HAP-1 (cell line): Measurements from ENCODE around the gene PSMD8.
A peak's percentile ranks its signal among the peaks of the same experiment; 100 is the strongest.
"Not testable (repeated sequence)": the region's sequence is repeated elsewhere in the genome, so short reads cannot be mapped to it uniquely, and the experiment has no call there.

Source experiments
- DNase-seq, 2 experiments: peaks; one replicate each; pipeline ENCODE4 v3.0.0-alpha.2; 2016 to 2020; ENCODE audit warnings: low spot score in 2 of 2
- H3K27me3 ChIP-seq: fragments of 250-450 bp; sonication (Bioruptor Pico); 2 replicates; pipeline ENCODE4 v1.5.1; 2020; ENCODE audit warnings: low read depth, mild to moderate bottlenecking, moderate library complexity
- H3K36me3 ChIP-seq: fragments of 250-450 bp; sonication (Bioruptor Pico); replicated peaks from 2 replicates; pipeline ENCODE4 v1.5.1; 2020; ENCODE audit warnings: mild to moderate bottlenecking
- H3K4me1 ChIP-seq: fragments of 250-450 bp; sonication (Bioruptor Pico); 2 replicates; pipeline ENCODE4 v1.5.1; 2020; ENCODE audit warnings: mild to moderate bottlenecking
- H3K4me3 ChIP-seq: fragments of 250-450 bp; sonication (Bioruptor Pico); 2 replicates; pipeline ENCODE4 v1.5.1; 2020; ENCODE audit warnings: mild to moderate bottlenecking, moderate library complexity
- H3K9me3 ChIP-seq: fragments of 250-450 bp; sonication (Bioruptor Pico); 2 replicates; pipeline ENCODE4 v1.5.1; 2020; ENCODE audit warnings: mild to moderate bottlenecking, moderate library complexity
- in situ Hi-C: fragments of 300-500 bp; cut with MboI; formaldehyde crosslinking; loops from 3 replicates; pipeline ENCODE4 v1.14.3; 2020; ENCODE audit warnings: low sequenced_read_pairs, inconsistent platforms, mixed read lengths

PSMD8 gene

GRCh38 chr19:38400361-38400760, 26.0 kb downstream of the PSMD8 start:
- H3K36me3 ChIP-seq: peaks cover 3% of the 10 kb centered on the region; the same call in 1 of the 2 replicates
- H3K27me3 ChIP-seq: no peaks in the 10 kb centered on the region
- in situ Hi-C loops: loop anchor here (10.0 kb wide), 1 partner anchor 234 kb away; no protein-coding TSS in a partner anchor
- no peak for DNase-seq
- no peak overlapping the region for H3K4me3 ChIP-seq
- no peaks in the 10 kb centered on the region for H3K9me3 ChIP-seq
- H3K4me1 ChIP-seq: no peaks in the 10 kb centered on the region; the same call in none of the 2 replicates

DNA sequence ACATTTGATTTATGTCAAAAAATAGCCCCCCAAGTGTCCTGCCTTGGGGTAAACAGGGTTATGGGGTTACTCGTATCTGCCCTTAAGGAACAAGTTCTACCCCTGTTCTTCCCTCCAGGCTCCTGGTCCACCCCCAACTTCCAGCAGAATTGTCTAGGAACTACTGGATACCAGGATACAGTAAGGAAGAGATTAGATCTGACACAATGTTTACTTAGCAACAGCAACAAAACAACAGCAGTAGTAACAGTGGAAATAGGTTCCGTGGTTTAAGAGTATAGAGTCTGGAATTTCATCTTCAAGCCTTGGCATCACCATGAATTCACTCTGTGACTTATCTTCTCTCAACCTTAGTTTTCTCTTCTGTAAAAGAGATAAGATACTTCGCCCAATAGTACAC, 26.8 kb downstream of the PSMD8 start:
- in situ Hi-C loops: loop anchor here (10.0 kb wide), 1 partner anchor 234 kb away; no protein-coding TSS in a partner anchor
- Histone ChIP-seq H3K4me1 (no peaks in the 10 kb centered on the region; the same call in none of the 2 replicates), H3K27me3 (no peaks in the 10 kb centered on the region), H3K4me3 (no peak overlapping the region), H3K36me3 (peaks cover 4% of the 10 kb centered on the region; the same call in 1 of the 2 replicates), H3K9me3 (no peaks in the 10 kb centered on the region)
- DNase-seq: no peak

- Histone ChIP-seq H3K4me3 (peak overlapping the region; percentile 76), H3K4me1 (no peaks in the 10 kb centered on the region; the same call in none of the 2 replicates), H3K36me3 (peaks cover 4% of the 10 kb centered on the region), H3K9me3 (no peaks in the 10 kb centered on the region), H3K27me3 (no peaks in the 10 kb centered on the region)
- in situ Hi-C loops: loop anchor here (10.0 kb wide), 1 partner anchor 232 kb away; no protein-coding TSS in a partner anchor
- no peak for DNase-seq
Measured at GRCh38 chr19:38402623-38402966, 28.2 kb downstream of the PSMD8 start.

- Histone ChIP-seq H3K4me3 (peak within 1 kb of the TSS; percentile 76), H3K36me3 (peaks cover 4% of the 10 kb centered on the region), H3K9me3 (no peaks in the 10 kb centered on the region), H3K27me3 (no peaks in the 10 kb centered on the region), H3K4me1 (no peaks in the 10 kb centered on the region; the same call in none of the 2 replicates)
- in situ Hi-C loops: loop anchor here (10.0 kb wide), 1 partner anchor 232 kb away; no protein-coding TSS in a partner anchor
- peak; percentile 94 to 98 for DNase-seq
Measured at GRCh38 chr19:38402967-38403674, 28.8 kb downstream of the PSMD8 start, which contains the start of gene FAM98C. FAM98C (plus strand) TSS chr19:38403093; CDS start chr19:38403154, 61 bp downstream.

DNA sequence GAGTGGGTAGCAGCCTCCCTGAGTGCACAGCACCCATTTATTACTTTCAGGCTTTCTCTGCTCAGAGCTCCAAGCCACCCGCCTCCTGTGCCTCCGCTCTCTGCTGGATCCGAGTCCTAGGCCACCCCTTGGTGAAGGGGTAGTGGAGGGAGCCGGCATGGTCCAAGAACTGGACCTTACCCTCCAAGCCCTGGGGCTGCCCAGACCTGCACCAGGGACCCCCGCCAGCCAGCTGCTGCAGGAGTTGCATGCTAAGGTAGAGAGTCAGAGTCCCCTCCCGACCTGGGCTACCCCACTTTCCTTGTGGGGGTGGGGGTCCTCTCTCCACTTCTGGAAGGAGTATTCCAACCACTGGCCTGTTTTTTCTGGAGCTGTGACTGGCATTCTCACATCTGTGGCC, 30.5 kb downstream of the PSMD8 start:
- Histone ChIP-seq H3K36me3 (peaks cover 4% of the 10 kb centered on the region), H3K4me3 (no peak overlapping the region), H3K9me3 (no peaks in the 10 kb centered on the region), H3K4me1 (no peaks in the 10 kb centered on the region; the same call in none of the 2 replicates), H3K27me3 (no peaks in the 10 kb centered on the region)
- in situ Hi-C loops: loop anchor here (10.0 kb wide), 1 partner anchor 230 kb away; no protein-coding TSS in a partner anchor
- DNase-seq: no peak

DNA sequence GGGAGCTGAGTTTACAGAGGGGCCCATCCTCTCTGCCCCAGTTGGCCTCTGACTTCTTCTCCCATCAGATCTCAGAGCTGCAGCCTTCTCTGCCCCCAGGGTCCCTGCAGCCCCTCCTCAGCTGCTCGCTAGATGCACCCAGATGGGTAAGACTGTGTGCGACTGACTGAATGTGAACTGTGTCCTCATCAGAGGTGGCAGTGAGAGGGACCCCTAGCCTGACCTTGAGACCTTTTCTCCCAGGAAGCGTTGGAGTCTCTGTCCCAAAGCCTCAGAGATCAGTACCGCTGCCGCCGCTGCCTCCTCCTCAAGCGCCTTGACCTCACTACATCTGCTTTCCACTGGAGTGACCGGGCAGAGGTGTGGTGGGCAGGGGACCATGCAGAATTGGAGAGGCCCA, 30.9 kb downstream of the PSMD8 start:
- H3K4me1 ChIP-seq: no peaks in the 10 kb centered on the region; the same call in none of the 2 replicates
- H3K4me3 ChIP-seq: no peak overlapping the region
- H3K27me3 ChIP-seq: no peaks in the 10 kb centered on the region
- in situ Hi-C loops: loop anchor here (10.0 kb wide), 1 partner anchor 230 kb away; no protein-coding TSS in a partner anchor
- DNase-seq: no peak
- H3K36me3 ChIP-seq: peaks cover 4% of the 10 kb centered on the region
- H3K9me3 ChIP-seq: no peaks in the 10 kb centered on the region

DNA sequence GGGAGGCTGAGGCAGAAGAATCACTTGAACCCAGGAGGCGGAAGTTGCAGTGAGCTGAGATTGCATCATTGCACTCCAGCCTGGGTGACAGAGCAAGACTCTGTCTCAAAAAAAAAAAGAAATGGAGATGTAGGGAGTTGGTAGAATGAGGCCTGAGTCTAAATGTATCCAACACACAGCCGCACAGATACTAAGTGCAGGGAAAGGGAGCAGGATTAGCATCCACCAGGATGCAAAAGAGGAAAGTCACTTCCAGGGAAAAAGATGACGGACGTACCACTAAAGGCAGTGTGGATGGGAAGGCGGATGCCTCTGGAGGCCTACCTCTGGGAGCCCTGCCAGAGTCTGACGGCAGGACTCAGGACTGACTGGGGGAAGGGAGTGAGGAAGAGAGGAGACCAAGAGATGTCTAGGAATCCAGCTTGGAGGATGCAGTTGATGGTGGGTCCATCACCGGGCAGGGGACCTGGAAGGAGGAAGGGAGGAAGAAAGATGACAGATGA, 35.3 kb downstream of the PSMD8 start:
- no peaks in the 10 kb centered on the region for H3K9me3 ChIP-seq
- no peak overlapping the region for H3K4me3 ChIP-seq
- no peaks in the 10 kb centered on the region for H3K27me3 ChIP-seq
- in situ Hi-C loops: loop anchor here (10.0 kb wide), 1 partner anchor 225 kb away; no protein-coding TSS in a partner anchor
- peaks cover 4% of the 10 kb centered on the region for H3K36me3 ChIP-seq
- H3K4me1 ChIP-seq: no peaks in the 10 kb centered on the region
- DNase-seq: no peak

GRCh38 chr19:38410407-38410806, 36.0 kb downstream of the PSMD8 start:
- in situ Hi-C loops, H3K36me3 ChIP-seq, DNase-seq, H3K27me3 ChIP-seq, H3K4me1 ChIP-seq, H3K9me3 ChIP-seq, H3K4me3 ChIP-seq: not testable (repeated sequence)

GRCh38 chr19:38411041-38411712, 36.8 kb downstream of the PSMD8 start:
- H3K4me1 ChIP-seq: no peaks in the 10 kb centered on the region
- no peaks in the 10 kb centered on the region for H3K9me3 ChIP-seq
- no peak for DNase-seq
- no peaks in the 10 kb centered on the region for H3K27me3 ChIP-seq
- no peak overlapping the region for H3K4me3 ChIP-seq
- no peaks in the 10 kb centered on the region; the same call in 1 of the 2 replicates for H3K36me3 ChIP-seq
- in situ Hi-C loops: no loop called here

DNA sequence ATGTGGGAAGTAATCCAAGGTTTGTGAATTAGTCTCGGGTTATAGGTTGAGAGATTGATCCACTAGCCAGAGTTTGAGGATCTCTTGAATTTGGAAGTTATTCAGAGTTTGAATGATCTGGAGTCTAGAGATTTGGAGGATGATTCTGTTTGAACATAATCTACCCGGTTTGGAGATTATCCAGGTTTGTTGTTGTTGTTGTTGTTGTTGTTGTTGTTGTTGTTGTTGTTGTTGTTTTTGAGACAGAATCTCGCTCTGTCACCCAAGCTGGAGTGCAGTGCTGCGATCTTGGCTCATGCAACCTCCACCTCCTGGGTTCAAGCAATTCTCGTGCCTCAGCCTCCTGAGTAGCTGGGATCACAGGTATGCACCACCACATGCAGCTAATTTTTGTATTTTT, 37.5 kb downstream of the PSMD8 start:
- H3K9me3 ChIP-seq, in situ Hi-C loops, H3K27me3 ChIP-seq, DNase-seq, H3K36me3 ChIP-seq, H3K4me3 ChIP-seq, H3K4me1 ChIP-seq: not testable (repeated sequence)

DNA sequence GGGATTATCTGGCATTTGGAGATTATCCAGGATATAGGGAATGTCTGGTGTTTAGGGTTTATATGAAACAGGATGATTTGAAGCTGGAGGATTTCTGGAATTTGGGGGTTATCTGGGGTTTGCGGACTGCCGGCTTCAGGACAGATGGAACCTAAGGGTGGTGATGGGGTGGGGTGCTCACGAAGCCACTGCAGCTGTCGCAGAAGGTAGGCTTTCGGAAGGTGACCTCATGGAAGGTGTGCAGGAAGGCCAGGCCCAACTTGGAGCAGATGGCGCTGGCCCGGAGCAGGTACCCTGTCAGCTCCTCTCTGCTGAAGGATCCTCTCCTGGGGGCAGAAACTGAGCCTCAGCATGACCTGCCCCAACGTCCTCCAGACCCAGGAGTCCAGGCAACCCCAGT, 38.1 kb downstream of the PSMD8 start:
- Histone ChIP-seq H3K4me3 (no peak overlapping the region), H3K27me3 (no peaks in the 10 kb centered on the region), H3K36me3 (no peaks in the 10 kb centered on the region), H3K9me3 (no peaks in the 10 kb centered on the region), H3K4me1 (peaks cover under 1% of the 10 kb centered on the region)
- no peak for DNase-seq
- in situ Hi-C loops: no loop called here

DNA sequence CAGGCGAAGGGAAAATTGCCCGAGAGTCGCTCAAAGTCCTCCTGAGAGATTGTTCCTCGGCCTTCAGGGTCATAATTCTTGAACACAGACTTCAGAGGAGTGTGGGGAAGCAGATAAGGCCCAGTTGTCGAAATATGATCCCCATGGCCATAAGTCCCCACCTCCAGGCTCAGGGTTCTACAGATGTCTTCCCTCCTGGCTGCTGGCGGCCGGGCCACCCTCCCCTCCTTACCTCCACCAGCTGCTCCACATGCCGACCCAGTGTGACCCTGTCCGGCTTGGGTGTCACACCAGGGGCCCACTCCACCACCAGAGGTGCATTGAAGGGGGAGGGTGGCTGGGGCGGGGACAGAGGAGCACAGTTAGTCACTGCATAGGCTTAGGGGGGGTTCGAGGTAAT, 38.6 kb downstream of the PSMD8 start:
- Histone ChIP-seq H3K4me3 (no peak overlapping the region), H3K36me3 (no peaks in the 10 kb centered on the region), H3K4me1 (peaks cover 3% of the 10 kb centered on the region), H3K9me3 (no peaks in the 10 kb centered on the region), H3K27me3 (no peaks in the 10 kb centered on the region)
- in situ Hi-C loops: no loop called here
- no peak for DNase-seq

- Histone ChIP-seq H3K36me3 (no peaks in the 10 kb centered on the region), H3K27me3 (no peaks in the 10 kb centered on the region), H3K4me1 (peaks cover 6% of the 10 kb centered on the region), H3K4me3 (no peak overlapping the region), H3K9me3 (no peaks in the 10 kb centered on the region)
- no peak for DNase-seq
- in situ Hi-C loops: no loop called here
Measured at GRCh38 chr19:38413416-38413815, 39.0 kb downstream of the PSMD8 start.

GRCh38 chr19:38417146-38417543, 42.8 kb downstream of the PSMD8 start:
- H3K9me3 ChIP-seq: no peaks in the 10 kb centered on the region
- in situ Hi-C loops: no loop called here
- DNase-seq: no peak
- no peak overlapping the region for H3K4me3 ChIP-seq
- peaks cover 6% of the 10 kb centered on the region for H3K4me1 ChIP-seq
- H3K36me3 ChIP-seq: no peaks in the 10 kb centered on the region
- no peaks in the 10 kb centered on the region for H3K27me3 ChIP-seq
